Hepatocyte (in vitro differentiated cells): ENCODE measurements around the gene ZBTB7B.

Source experiments
- CTCF ChIP-seq: fragments of 200-600 bp; sonication (generic); IDR thresholded peaks from 2 replicates; pipeline ENCODE4 v1.5.1; 2016; ENCODE audit warnings: antibody characterized with exemption, mild to moderate bottlenecking; ENCODE audit not compliant: poor library complexity
- EZH2 ChIP-seq: fragments of 200-600 bp; sonication (generic); IDR thresholded peaks from 2 replicates; pipeline ENCODE4 v1.6.1; 2016; ENCODE audit warnings: antibody characterized with exemption, mild to moderate bottlenecking, borderline replicate concordance

- no peak for TF ChIP-seq EZH2
- no peak for TF ChIP-seq CTCF
Measured at GRCh38 chr1:154987326-154987725, 15.3 kb upstream of the ZBTB7B start.
